ENCODE data around the gene TEX52. TPM values are rescaled to one million over a fixed set of nuclear protein-coding genes. Genes with fewer than 3 reads are reported as not detected.
"Not testable (repeated sequence)": the region's sequence is repeated elsewhere in the genome, so short reads cannot be mapped to it uniquely, and the experiment has no call there.

The TEX52 gene
- total RNA-seq, 1 donor from 2014 or later = not detected

DNA sequence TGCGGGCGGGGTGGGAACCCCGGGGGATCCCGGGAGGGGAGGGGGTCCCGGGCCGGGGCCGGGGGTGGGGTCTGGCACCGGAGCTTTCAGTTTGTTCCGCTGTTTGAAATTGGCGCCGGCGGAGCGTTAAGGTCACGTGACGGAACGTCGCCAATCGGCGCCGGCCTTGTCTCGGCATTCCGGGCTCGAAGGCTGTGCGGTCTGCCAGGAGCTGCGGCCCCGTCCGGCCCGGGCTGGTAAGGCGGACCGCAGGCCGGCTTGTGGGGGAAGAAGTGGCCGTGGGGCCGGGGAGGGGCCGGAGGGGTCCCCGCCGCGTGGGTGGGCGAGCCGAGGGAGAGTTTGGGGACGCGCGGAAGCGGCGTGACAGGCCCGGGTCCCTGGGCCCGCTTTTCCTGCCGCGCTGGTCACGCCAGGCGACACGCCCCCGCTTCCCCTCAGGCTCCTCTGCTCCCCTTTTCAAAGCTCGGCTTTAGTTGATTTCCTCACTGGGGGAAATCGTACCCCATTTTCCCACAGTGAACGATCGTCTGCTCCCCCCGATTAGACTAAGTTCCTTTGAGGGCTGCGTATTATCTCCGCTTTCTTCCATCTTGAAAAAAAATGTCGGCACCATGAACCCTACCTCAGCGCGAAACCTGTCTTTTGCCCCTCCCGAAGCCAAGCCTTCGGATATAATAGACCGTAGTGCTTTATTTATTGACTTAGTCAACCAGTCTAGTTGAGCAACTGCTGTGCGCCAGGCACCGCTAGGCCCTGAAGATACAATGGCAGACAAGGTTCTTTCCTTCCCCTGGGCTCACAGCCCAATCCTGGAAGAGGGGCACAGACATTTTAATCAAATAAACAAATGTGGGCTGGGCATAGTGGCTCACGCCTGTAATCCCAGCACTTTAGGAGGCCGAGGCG is 20.5 kb upstream of the TEX52 start, which contains the start of the genes FOXM1 and RHNO1:
Gene FOXM1 (minus strand): TSS at position 128 of the 906 bp plus-strand sequence. CDS start 2,696 bp downstream, outside the sequence.
Gene RHNO1 (plus strand): TSS at position 177 of the 906 bp plus-strand sequence. CDS start 8,144 bp downstream, outside the sequence.
- TF ChIP-seq, protein P1, sequence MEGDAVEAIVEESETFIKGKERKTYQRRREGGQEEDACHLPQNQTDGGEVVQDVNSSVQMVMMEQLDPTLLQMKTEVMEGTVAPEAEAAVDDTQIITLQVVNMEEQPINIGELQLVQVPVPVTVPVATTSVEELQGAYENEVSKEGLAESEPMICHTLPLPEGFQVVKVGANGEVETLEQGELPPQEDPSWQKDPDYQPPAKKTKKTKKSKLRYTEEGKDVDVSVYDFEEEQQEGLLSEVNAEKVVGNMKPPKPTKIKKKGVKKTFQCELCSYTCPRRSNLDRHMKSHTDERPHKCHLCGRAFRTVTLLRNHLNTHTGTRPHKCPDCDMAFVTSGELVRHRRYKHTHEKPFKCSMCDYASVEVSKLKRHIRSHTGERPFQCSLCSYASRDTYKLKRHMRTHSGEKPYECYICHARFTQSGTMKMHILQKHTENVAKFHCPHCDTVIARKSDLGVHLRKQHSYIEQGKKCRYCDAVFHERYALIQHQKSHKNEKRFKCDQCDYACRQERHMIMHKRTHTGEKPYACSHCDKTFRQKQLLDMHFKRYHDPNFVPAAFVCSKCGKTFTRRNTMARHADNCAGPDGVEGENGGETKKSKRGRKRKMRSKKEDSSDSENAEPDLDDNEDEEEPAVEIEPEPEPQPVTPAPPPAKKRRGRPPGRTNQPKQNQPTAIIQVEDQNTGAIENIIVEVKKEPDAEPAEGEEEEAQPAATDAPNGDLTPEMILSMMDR (IDR thresholded peaks at IDR 0.05; ENCODE audit: insufficient read depth, low read length, poor library complexity, severe bottlenecking) = no peak
- no peak for DNase-seq (ENCODE audit: low read depth)
- Histone ChIP-seq H3K4me3 (ENCODE audit: low read depth, low read length) (peak within 1 kb of the TSS; percentile 78), H3K27me3 (ENCODE audit: control insufficient read depth, insufficient read depth, low read length) (no peaks in the 10 kb centered on the region), H3K36me3 (ENCODE audit: control insufficient read depth, insufficient read depth, low read length) (no peaks in the 10 kb centered on the region)

DNA sequence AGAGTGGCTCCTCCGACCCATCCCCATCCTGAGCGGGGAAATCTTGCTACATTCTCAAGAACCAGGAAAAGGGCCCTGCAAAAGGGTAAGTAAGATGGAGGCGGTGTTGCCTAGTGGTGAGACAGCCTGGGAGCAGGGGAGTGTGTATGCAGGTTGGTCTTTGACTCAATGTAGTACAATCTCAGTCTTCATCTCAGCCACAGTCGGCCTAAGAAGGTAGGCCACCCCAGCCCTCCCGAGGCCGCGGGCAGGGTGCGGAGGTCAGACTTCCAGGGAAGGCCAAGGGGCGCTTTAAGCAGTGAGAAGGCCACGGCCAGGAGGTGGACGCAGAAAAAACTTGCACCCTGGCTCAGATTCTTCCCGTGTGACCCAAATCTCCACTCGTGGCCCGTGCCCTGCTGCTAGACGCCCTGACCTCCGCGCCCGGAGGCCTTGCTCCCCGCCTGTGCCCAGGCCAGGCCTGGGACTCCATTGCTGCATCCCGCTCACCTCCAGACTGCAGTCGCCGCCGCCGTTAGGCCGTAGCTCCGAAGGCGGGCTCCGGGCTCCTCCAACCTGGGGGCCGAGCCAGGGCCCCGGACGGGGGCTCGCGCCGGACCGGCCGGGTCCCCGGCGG is 19.7 kb upstream of the TEX52 start:
- no peaks in the 10 kb centered on the region for H3K27me3 ChIP-seq (ENCODE audit: control insufficient read depth, insufficient read depth, low read length)
- H3K4me3 ChIP-seq (ENCODE audit: low read depth, low read length) = peak overlapping the region; percentile 78
- H3K36me3 ChIP-seq (ENCODE audit: control insufficient read depth, insufficient read depth, low read length) = no peaks in the 10 kb centered on the region
- DNase-seq (ENCODE audit: low read depth) = no peak
- TF ChIP-seq, protein P1 (IDR thresholded peaks at IDR 0.05; ENCODE audit: insufficient read depth, low read length, poor library complexity, severe bottlenecking) = no peak

DNA sequence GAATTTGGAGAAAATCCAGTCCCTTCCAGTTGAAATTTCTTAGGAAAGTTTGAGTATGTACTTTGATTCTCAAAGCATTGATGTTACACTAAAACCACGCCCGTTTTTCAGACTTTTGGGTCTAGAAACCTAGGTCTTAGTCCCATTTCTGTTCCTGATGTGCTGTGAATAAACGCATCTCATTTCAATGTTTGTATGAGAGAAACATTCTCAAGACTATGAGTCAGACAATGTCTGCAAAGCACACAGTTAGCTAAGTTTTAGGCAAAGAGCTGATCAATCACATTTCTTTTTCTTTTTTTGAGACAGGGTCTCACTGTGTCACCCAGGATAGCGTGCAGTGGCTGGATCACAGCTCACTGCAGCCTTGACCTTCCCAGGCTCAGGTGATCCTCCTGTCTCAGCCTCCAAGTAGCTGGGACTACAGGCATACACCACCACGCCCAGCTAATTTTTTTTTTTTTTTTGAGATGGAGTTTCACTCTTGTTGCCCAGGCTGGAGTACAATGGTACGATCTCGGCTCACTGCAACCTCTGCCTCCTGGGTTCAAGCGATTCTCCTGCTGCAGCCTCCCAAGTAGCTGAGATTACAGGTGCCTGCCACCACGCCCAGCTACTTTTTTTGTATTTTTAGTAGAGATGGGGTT is 12.3 kb upstream of the TEX52 start:
- not testable (repeated sequence) for H3K27me3 ChIP-seq (ENCODE audit: control insufficient read depth, insufficient read depth, low read length); H3K4me3 ChIP-seq (ENCODE audit: low read depth, low read length); DNase-seq (ENCODE audit: low read depth); H3K36me3 ChIP-seq (ENCODE audit: control insufficient read depth, insufficient read depth, low read length)

DNA sequence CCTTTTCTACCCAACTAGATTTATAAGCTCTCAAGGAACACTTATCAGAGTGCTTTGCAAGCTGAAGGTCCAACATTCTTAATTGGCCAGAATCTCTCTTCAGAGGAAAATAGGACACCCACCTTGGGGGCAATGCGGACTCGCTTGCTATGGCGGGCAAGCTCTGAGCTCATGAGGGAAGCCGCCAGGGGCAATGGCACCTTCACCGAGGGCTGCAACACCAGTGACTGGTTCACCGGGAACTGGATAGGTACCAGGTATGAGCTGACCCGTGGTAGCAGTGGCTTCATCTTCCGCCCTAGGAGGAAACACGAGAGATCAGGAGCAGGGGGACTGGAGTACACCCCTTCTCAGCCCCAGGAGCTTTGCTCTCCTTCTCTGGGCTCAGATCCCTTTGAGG is 7.4 kb upstream of the TEX52 start:
- H3K4me3 ChIP-seq (ENCODE audit: low read depth, low read length) = no peak overlapping the region
- TF ChIP-seq, protein P1 (IDR thresholded peaks at IDR 0.05; ENCODE audit: insufficient read depth, low read length, poor library complexity, severe bottlenecking) = no peak
- DNase-seq (ENCODE audit: low read depth) = no peak
- H3K36me3 ChIP-seq (ENCODE audit: control insufficient read depth, insufficient read depth, low read length) = no peaks in the 10 kb centered on the region
- no peaks in the 10 kb centered on the region for H3K27me3 ChIP-seq (ENCODE audit: control insufficient read depth, insufficient read depth, low read length)

DNA sequence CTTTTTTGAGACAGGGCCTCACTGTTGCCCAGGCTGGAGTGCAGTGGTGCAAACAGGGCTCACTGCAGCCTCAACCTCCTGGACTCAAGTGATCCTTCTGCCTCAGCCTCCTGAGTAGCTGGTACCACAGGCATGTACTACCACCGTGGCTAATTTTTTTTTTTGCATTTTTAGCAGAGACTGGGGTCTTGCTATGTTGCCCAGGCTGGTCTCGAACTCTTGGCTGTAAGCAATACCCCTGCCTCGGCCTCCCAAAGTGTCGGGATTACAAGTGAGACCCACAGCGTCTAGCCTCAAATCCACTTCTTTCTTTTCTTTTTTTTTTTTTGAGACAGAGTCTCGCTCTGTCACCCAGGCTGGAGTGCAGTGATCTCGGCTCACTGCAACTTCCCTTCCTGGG is 6.6 kb upstream of the TEX52 start:
- not testable (repeated sequence) for H3K36me3 ChIP-seq (ENCODE audit: control insufficient read depth, insufficient read depth, low read length)

DNA sequence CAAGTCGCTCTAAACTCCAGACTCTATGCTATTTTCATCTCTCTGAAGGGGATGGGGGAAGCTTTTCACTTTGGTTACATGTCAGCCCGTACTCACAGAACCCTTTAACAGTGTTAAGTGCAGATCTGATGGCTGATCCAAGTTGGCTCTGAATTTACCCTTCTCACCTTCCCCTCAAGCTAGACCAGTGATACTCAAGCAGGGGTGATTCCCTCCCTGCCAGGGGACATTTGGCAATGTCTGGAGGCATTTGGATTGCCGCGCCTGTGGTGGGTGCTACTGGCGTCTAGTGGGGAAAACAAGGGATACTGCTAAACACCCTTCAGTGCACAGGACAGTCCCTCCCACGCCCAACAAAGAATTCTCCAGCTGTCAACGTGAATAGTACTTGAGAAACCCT is 6.0 kb upstream of the TEX52 start:
- Histone ChIP-seq H3K27me3 (ENCODE audit: control insufficient read depth, insufficient read depth, low read length) (no peaks in the 10 kb centered on the region), H3K4me3 (ENCODE audit: low read depth, low read length) (no peak overlapping the region), H3K36me3 (ENCODE audit: control insufficient read depth, insufficient read depth, low read length) (peaks cover 1% of the 10 kb centered on the region)
- TF ChIP-seq, protein P1 (IDR thresholded peaks at IDR 0.05; ENCODE audit: insufficient read depth, low read length, poor library complexity, severe bottlenecking) = no peak
- no peak for DNase-seq (ENCODE audit: low read depth)

More for the DNA sequence above, 6.6 kb upstream of the TEX52 start:
- not testable (repeated sequence) for H3K27me3 ChIP-seq (ENCODE audit: control insufficient read depth, insufficient read depth, low read length); H3K4me3 ChIP-seq (ENCODE audit: low read depth, low read length); DNase-seq (ENCODE audit: low read depth)

Measured in kidney epithelial cell (primary cell).